HG03196 (cell line): ENCODE measurements around the gene KCNK3.

Experiments used
- ATAC-seq: cut with Tn5 transposase; IDR thresholded peaks from one replicate; pipeline ENCODE4 v1.9.1; 2021; ENCODE audit not compliant: unreplicated experiment

Gene KCNK3

DNA sequence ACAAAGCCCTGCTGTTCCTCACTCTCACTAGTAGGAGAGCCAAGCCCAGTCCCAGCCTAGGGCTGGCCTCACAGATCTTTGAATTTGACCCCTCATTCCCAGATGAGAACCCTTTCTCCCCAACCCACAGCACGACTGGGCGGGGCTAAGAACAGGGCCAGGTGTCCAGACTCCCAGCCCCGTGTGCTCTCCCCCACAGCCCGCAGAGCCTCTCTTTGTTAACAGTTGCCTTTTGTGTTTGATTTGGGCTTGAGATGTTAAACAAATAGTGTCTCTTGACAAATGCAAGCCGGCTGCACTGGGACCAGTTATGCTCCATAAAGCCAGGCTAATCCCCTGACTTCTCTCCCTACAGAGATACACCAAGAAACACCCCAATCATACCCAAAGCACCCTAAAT, 4.7 kb upstream of the KCNK3 start:
- no peak for ATAC-seq

DNA sequence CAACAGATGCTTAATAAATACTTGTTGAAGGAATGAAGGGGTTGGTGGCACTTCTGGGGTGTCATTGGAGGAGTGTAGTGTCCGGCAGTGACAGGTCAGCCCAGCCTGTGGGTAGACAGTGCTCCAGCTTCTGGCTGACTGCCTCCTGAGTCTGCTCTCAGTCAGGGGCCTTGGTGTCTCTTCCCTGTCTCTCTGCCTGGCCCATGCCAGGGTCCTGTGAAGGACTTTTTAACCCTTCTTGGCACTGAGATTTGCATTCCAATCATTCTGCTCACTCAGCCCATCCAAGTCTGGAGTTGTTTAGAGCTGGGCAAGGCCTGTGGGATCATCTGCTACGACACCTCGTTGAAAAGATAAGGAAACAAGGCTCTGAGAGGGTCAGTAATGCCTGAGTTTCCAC, 1.4 kb upstream of the KCNK3 start:
- no peak for ATAC-seq

DNA sequence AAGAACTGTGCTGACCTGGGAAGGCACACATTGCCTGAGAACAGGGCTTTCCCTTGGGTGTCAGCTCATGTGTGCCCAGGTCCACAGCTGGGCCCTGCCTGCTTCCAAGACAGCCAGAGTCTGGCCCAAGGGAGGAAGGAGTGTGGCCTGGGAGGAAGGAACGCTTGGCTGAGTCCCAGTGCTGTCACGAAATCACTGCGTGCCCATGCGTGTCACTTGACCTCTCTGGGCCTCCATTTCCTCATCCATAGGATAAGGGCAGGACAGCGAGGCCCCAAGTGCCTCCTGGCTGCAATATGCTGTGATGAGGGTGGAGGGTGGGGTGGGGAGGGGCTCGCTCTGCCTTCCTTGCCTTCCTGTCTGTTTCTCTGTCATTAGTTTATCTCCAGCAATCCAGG, 642 bp upstream of the KCNK3 start:
- no peak for ATAC-seq

DNA sequence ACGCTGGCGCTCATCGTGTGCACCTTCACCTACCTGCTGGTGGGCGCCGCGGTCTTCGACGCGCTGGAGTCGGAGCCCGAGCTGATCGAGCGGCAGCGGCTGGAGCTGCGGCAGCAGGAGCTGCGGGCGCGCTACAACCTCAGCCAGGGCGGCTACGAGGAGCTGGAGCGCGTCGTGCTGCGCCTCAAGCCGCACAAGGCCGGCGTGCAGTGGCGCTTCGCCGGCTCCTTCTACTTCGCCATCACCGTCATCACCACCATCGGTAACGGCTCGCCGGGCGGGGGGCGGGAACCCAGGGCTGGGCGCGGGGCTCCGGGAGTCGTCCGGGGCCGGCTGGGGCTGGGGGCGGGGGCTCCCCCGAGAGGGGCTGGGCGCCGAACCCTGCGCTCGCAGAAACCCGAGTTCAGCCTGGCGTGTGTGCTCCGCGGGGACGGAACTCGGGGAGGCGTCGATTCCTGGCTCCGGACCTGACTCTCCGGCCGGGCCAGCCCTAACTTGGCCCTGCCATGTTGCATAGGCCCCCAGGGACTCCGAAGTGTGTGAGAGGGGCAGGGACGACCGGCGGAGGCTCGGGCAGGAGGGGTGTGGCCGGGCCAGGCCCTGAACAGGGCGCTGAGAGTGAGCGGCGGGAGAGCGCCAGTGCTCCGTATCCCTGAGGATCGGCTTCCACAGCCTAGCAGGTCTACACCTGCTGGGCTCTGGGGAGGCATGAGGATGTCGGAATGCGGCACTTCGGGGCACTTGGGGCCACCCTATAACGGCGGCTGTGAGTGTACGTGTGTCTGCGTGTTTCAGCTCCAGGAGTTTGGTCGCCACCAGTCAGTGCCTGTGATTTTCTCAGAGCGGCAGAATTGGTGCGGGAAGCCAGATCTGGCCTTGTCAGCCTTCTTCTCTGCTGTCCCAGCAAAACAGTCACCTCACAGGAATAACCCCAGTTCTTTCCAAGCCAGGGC, 651 bp downstream of the KCNK3 start:
- ATAC-seq = no peak

DNA sequence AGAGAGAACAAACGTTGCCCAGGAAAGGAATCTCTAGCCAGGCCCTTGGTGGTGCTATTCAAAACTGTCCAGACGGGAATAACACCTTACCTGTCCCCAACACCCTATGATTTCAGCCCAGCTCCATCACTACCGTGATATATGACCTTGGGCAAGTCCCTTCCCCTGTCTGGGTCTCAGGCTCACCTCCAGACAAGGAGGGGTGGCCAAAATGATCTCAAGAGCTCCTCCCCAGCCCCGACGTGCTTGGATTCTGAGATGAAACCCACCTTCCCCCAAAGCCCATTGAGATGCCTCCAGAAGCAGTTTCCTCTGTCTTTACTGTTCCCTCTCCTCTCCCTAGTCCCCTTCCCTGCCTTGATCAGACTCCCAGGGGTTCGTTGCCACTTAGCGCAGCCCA, 1.5 kb downstream of the KCNK3 start:
- ATAC-seq = no peak

DNA sequence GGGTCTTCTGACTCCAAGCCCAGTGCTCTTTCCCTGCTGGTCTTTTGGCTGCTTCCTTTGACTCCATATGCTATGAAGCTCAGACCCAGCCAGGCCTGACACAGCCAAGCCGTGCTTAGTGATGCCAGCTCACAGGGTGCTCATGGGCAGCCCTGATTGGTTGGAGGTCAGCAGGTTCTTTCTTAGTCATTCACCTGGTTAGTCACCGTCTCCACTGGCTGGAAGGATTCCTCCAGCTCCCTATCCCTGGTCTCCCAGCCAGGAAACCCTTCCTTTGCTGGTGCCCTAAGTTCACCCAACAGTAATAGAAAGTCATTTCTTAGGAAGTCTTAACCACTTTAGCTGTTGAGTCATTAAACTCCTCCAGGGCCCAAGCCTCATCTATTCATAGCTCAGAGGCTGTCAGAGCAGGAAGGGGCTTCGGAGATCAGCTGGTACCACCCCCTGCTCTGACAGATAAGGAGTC, 3.9 kb downstream of the KCNK3 start:
- ATAC-seq = no peak

DNA sequence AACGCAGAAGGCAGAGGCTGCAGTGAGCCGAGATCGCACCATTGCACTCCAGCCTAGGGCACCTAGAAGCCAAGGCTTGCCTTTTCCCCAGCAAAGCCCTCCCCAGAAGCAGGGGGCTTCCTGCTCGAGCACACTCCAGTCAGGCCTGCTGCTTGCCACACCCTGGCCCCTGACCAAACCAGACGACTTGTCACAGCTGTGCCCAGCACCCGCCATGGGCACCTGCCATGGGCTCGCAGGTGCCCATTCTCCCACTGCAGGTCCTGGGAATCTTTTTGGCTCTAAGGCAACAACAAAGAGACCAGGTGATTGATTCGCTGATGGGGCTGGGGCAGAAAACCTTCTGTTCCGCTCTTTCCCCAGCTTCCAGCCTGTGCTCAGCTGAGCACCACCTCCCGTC, 4.9 kb downstream of the KCNK3 start:
- no peak for ATAC-seq

DNA sequence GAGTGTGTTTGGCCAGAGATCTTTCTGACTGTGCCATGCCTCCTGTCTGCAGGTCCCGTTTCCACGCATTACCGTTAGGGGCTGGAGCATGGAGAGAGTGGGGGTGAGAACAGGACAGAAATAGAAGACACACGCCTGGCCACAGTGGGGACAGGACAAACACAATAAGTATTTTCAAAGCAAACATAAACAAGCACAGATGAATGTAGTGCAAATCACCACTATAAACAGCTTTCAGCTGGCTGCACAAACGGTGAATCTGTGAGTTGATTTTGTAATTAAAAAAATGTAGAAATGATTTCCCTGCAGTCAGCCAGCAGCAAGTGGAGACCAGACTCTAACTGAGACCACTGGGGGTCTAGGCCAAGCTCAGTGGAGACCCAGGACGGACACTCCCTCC, 6.8 kb downstream of the KCNK3 start:
- ATAC-seq = no peak

DNA sequence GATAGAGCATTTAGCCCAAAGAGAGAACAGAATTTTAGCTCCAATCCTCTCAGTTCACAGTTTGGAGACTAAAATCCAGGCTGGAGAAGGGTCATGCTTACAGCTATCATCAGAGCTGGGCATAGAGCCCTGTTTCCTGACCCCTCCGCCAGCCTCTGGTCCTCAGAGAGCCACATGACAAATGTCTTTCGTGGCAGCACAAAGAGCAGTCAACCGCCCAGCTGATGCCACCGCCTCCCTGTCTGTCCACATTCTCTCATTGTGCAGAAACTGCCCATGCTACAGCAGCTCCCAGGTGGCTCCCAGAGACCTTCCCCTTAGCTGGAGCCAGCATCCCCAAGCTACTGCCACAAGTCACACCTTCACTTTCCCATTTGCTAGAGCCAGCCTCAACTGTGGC, 7.6 kb downstream of the KCNK3 start:
- no peak for ATAC-seq

DNA sequence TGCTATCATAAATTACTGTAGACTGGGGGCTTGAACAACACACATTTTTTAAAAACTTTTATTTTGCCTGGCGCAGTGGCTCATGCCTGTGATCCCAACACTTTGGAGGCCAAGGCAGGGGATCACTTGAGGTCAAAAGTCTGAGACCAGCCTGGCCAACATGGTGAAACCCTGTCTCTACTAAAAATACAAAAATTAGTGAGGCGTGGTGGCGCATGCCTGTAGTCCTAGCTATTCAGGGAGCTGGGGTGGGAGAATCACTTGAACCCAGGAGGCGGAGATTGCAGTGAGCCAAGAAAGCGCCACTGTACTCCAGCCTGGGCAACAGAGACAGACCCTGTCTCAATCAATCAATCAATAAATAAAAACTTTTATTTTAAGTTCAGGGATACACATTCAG, 9.1 kb downstream of the KCNK3 start:
- no peak for ATAC-seq

DNA sequence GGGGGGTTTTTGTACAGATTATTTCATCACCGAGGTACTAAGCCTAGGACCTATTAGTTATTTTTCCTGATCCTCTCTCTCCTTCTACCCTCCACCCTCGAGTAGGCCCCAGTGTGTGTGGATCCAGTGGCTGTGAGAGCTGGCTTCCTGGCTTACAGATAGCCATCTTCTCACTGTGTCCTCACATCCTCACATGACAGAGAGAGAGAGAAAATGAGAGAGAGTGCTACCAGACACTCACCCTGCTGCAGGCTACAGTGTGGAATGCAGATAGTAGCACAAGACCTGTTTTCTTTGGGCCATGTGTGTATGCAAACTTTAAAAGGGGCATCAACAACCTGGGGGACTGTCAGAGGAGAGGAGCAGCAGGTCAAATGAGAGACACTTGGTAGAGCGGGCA, 9.5 kb downstream of the KCNK3 start:
- no peak for ATAC-seq

DNA sequence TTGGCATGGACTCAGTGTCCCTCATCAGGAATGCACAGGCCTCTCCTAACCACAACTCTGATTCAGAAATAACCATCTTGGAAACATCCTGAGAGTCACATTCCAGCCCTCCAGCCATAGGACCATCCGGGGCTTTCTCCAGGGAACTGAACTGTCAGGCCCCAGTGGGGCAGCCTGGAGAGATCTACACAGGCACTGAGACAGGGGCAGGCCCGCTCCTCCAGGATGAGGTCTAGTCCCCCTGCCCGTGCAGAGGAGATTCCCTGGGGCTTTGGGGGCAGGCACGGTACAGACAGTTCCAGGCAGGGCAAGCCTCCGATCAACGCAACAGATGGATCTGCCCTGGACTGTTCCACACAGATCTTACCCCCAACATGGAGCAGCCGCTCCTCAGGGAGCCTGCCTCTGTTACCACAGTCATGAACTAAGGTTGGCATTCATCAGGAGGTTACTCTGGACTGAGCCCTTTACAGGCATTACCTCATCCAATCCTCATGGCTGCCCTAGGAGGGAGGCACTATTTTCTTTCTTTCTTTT, 12.0 kb downstream of the KCNK3 start:
- ATAC-seq = no peak

DNA sequence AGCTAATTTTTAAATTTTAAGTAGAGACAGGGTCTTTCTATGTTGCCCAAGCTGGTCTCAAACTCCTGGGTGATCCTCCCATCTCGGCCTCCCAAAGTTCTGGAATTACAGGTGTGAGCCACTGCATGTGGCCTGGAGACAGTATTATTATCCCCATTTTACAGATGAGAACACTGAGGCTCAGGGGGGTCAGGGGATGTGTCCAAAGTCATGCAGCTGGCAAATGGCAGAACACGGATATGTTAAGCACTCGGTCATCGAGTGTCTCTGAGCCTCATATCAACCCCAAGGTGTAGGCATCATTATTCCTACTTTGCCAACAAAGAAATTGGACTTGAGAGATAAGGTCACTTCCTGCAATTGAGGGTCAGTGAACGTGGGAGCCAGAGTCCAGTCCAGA, 12.6 kb downstream of the KCNK3 start:
- no peak for ATAC-seq

DNA sequence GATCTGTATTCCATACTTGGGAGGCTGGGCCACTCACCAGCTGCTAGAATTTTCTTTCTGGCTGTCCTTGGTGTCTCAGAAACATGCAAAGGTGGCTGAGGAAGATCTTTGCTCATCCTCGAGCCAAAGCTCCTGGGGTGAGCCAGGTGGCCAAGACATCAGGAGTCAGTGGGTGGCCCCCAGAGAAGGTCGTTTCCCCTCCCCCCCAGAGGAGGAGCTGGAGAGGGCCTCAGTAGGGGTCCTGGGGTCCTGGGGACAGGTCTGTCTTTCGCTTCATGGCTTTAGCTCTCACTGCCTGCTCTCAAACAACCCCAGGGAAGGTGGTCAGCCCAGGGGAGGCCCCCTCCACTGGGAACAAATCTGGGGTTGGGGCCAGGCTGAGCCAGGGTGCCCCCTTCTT, 13.6 kb downstream of the KCNK3 start:
- no peak for ATAC-seq

DNA sequence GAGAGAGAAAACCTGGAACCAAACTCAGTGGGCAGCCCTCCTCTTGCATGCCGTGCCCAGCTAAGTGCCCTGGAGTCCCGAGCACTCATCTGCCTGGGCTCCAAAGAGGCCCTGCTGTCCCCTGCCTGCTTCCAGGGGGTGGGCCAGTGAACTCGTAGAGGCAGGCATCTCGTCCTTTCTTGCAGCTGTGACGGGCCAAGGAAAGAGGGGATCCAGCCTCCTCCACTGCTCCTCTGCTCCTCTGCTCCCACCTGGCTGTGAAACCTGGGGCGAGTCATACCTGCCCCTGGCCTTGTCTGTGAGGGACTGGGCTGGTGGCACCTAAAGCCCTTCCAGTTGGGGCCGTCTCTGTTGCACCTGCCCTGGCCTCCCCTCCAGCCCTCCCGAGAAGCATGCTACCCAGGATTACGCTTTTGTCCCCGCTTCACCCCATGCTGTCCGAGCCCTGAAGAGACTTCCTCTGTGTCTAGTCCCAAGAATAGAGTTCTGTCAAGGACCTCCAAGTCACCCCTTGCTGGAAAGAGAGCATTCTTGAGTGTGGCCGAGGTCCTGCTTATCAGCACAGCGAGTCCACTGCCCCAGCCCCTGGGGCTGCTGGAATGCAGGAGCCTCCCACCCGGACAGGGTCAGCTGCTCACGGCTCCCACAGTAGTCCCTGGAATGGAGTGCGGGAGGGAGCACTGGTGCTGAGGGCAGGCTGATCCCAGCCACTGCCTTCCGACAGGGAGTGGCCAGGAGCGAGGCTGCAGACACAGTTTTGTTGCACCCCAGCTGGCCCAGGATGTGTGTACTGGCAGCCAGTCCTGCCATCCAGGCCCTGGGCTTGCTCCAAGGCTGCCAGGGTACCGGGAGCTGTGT, 14.3 kb downstream of the KCNK3 start:
- ATAC-seq = no peak

DNA sequence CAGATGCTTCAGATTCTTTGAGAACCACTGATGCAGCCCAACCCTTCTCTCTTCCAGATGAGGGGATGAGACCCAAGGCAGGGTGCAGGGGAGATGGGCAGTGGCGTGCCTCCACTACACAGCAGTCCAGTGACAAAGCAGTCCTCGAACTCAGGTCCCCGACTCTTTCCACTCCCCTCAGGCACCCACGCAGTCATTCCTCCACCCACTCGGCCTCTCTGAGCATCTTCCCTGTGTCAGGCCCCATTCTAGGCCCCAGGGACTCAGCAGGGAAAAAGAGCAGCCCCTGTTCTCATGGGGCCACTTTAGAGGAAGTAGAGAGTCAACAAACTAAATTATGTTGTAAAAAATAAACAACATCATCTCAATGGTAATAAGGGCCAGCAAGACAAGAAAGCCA, 15.2 kb downstream of the KCNK3 start:
- ATAC-seq = no peak

DNA sequence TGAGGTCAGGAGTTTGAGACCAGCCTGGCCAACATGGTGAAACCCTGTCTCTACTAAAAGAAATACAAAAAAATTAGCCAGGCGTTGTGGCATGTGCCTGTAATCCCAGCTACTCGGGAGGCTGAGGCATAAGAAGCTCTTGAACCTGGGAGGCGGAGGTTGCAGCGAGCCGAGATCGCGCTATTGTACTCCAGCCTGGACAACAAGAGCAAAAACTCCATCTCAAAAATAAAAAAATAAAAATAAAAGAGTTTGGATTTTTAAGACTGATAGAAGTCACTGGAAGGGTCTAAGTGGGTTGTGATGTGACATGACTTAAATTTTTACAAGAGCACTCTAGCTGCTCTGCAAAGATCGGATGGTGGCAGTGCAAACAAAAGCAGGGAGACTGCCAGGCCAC, 15.9 kb downstream of the KCNK3 start:
- no peak for ATAC-seq

DNA sequence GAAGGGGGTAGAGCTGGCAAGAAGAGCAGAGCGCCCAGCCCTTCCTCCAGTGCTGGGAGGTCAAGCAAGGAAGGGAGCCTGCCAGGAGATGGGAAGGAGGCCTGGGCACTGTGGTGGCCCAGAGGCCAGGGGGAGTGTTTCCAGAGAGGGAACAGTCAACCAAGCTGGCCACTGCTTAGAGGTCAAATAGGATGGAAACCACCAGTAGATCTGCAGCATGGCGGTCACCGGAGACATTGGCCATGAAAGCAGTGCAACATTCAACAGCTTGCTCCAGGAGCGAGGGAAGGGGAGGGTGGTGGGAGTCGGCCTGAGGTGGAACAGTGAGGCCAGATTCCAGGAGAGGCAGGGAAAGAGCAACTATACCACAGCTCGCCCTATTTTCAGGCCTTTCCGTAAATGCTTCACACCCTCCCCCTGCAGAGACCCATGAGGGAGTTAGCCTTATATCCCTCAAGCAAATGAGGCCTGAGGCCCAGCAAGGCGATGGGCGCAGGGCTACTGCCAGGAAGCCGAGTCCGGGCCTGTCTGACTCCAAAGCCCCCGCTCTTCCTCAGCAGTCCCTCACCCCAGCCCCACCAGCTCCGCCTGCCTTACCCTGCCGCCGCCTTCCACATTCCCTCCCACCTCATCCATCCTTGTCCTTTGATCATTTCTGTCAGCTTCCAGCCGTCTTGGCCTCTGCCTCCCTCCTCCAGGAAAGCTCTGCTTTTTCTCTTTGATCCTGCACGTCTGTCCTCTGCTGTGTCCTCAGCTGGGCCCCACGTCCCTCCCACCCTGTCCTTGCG, 17.0 kb downstream of the KCNK3 start:
- ATAC-seq = no peak

DNA sequence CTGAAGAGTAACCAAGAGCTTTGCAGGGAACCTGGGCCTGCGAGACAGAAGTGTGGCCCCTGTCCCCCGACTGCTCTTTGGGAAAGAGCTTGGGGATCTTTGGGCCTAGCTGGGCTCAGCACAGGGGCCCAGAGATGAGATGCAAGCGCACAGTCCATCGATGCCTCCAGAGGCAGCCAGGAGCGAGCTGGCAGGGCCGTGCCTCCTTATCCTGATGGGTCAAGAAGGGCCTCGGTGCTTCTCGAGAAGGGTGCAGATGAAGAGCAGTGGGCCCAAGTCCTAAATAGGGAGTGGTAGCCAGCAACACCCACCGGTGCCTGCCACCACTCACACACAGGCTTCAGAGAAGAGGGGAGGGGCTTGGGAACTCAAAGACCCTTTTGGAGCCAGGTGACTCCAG, 17.6 kb downstream of the KCNK3 start:
- no peak for ATAC-seq

DNA sequence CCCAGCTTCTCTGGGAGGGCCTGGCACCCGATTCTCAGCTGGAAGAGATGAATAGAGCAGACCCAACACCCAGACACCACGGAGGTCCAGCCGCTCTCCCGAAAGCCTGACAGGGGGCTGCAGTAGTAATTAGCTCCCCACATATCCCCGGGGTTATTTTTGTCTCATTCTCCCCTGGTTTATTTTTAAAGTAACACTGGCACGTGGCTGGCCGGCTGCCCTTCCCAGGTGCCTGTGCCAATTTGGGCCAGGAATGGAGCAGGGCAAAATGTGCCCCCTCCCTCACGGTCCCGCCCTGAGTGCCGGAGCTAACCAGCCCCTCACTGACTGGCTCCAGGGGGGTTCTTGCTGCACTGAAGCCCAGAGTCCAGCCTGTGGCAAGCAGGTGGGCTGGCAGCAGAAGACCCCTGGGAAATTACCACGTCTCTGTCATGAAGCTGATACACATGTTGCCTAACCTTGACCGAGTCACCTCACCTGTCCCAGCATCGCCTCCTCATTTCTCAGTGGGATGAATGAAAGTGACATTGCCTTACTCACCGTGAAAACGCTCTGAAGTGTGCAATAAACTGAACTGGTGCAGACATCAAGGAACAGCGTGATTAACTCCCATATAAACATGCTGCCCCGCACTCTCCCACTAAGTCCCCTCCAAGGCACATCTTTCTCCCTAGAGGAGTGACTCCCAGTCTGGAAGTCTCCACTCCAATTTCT, 18.4 kb downstream of the KCNK3 start:
- no peak for ATAC-seq
